ENCODE data around the gene RNF149.
A peak's percentile ranks its signal among the peaks of the same experiment; 100 is the strongest.
"Not testable (repeated sequence)": the region's sequence is repeated elsewhere in the genome, so short reads cannot be mapped to it uniquely, and the experiment has no call there.

RNF149 gene, protein sequence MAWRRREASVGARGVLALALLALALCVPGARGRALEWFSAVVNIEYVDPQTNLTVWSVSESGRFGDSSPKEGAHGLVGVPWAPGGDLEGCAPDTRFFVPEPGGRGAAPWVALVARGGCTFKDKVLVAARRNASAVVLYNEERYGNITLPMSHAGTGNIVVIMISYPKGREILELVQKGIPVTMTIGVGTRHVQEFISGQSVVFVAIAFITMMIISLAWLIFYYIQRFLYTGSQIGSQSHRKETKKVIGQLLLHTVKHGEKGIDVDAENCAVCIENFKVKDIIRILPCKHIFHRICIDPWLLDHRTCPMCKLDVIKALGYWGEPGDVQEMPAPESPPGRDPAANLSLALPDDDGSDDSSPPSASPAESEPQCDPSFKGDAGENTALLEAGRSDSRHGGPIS

DNA sequence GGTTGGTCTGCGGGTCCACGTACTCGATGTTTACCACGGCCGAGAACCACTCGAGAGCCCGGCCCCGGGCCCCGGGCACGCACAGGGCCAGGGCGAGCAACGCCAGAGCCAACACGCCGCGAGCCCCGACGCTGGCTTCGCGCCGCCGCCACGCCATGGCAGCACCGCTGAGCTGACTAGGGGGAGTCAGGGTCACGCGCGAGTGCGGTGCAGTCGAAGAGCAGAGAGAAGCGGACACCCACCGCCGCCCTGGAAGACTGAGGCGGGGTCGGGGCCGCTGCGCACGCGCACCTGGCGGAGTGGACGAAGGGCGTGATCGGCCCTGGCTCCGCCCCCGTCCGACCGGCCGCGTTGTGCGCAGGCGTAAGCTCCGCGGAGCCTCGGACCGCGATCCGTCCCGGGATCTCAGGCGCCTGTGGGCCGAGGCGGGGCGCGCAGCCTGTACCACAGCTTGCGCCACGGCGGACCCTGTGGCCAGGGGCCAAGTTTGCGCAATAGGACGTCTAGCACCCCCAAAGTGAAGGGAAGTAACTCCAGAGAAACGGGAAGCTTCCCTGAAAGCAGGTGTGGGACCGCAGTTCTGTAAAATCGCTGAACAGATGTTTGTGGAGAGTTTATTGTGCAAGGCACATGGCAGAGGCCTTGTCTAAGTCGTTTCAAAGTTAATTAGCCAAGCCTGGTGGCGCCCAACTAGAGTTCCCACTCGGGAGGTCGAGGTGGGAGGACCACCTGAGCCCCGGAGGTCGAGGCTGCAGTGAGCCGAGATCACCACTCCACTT, at the start of gene RNF149:
RNF149 (minus strand) TSS at position 270 of the 779 bp plus-strand sequence; CDS start at position 157, 113 bp downstream.
- no peaks in the 10 kb centered on the region for H3K27me3 Mint-ChIP-seq (ENCODE audit: low read depth)
- no peaks in the 10 kb centered on the region for H3K9me3 Mint-ChIP-seq
- peak within 1 kb of the TSS; percentile 99 for H3K4me3 Mint-ChIP-seq
- H3K36me3 Mint-ChIP-seq (ENCODE audit: low read depth) = peaks cover 33% of the 10 kb centered on the region
- peaks cover 60% of the 10 kb centered on the region for H3K4me1 Mint-ChIP-seq (ENCODE audit: low read depth)
- peak within 1 kb of the TSS; percentile 99 for H3K27ac Mint-ChIP-seq

DNA sequence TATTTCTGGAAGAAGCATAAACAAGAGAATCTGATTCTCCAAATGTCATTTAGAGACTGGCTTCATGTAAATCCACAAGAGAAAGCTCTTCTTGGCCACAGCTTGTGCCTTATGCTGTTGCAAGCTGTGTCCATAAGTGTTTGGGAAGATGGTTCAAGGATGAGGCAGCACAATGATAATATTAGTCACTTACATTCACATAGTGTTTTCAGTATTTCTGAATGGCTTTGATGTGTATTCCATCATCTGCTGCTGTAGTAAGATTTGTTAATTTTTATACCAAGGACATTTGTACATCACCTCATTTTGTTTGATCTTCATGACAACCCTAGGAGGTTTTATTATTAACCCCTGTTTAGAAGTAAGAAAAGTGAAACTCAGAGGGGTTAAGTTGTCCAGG, 48.9 kb upstream of the RNF149 start:
- no peak overlapping the region for H3K27ac Mint-ChIP-seq
- peaks cover 22% of the 10 kb centered on the region for H3K4me1 Mint-ChIP-seq (ENCODE audit: low read depth)
- no peaks in the 10 kb centered on the region for H3K36me3 Mint-ChIP-seq (ENCODE audit: low read depth)
- H3K4me3 Mint-ChIP-seq = no peak overlapping the region
- H3K9me3 Mint-ChIP-seq = no peaks in the 10 kb centered on the region
- H3K27me3 Mint-ChIP-seq (ENCODE audit: low read depth) = peaks cover 5% of the 10 kb centered on the region

DNA sequence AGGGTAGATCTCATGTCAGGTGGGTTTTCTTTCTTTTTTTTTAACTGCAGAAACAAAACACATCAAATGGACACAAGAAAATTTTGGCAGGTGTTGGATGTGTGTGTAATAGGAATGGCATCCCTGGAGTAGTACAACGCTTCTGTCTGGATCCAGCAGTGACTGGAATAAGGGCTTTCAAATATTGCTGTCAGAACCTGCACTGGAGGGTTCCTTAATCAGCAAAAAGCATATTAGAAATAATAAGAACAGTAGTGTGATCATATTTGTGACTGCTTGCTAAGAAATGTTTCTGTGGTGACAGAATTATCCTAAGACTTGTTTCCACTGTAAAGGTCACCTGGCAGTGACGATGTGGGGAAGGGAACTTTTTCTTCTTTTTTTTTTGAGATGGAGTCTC, 48.0 kb upstream of the RNF149 start:
- H3K27me3 Mint-ChIP-seq (ENCODE audit: low read depth) = peaks cover 5% of the 10 kb centered on the region
- no peaks in the 10 kb centered on the region for H3K36me3 Mint-ChIP-seq (ENCODE audit: low read depth)
- H3K4me3 Mint-ChIP-seq = no peak overlapping the region
- H3K4me1 Mint-ChIP-seq (ENCODE audit: low read depth) = peaks cover 14% of the 10 kb centered on the region
- H3K27ac Mint-ChIP-seq = no peak overlapping the region
- H3K9me3 Mint-ChIP-seq = no peaks in the 10 kb centered on the region

DNA sequence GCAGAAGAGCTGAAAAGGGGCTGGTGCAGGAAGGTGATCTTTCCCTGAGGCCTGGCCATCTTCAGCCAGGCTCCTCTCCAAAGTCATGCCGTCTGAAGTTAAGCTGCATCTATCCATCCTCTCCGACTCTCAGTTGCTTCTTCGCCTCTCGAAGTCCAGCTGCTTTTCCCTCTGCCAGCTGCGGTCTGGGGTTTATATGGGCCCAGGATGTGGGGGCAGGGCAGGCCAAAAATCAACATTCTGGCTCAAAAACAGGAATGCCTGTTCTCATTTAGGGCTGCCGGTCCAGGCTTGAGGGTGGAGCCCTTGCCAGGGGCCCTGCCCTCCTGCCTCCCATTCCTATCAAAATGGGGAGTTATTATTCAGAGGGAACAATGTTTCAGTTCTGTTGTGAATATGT, 47.6 kb upstream of the RNF149 start:
- H3K9me3 Mint-ChIP-seq = no peaks in the 10 kb centered on the region
- no peak overlapping the region for H3K4me3 Mint-ChIP-seq
- peaks cover 5% of the 10 kb centered on the region for H3K27me3 Mint-ChIP-seq (ENCODE audit: low read depth)
- H3K36me3 Mint-ChIP-seq (ENCODE audit: low read depth) = no peaks in the 10 kb centered on the region
- H3K4me1 Mint-ChIP-seq (ENCODE audit: low read depth) = peaks cover 9% of the 10 kb centered on the region
- H3K27ac Mint-ChIP-seq = no peak overlapping the region

DNA sequence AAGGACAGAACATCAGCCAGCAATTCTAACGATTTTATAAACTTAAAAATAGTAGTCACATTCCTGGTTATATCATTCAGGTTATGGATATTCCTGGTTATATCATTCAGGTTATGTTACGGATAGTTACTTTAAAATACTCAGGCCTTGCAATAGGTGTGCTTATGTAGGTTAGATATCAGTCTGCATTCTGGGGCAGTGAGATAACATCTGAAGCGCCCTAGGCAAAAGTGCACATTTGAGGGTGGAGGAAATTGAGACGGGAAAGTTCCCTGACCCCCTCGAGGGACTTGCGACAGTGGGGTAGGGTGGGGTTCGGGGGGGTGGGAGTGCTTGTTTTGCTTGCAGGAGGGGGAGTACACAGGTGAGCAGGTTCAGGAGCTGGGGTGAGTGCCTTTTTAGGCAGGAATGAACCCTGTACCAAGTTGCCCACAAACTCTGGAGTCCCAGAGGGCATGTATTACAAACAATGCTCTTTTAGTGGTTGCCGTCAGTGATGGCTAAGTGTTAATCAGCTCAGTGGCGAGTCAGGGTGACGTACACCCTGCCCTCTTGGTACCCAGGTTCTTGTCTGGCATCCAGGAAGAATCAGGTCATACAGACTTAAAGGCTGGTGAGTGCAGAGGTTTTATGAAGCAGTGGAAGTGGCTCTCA, 47.0 kb upstream of the RNF149 start:
- Mint-ChIP-seq H3K27ac (no peak overlapping the region), H3K27me3 (ENCODE audit: low read depth) (peaks cover 5% of the 10 kb centered on the region), H3K36me3 (ENCODE audit: low read depth) (no peaks in the 10 kb centered on the region), H3K9me3 (no peaks in the 10 kb centered on the region), H3K4me1 (ENCODE audit: low read depth) (peaks cover 7% of the 10 kb centered on the region), H3K4me3 (no peak overlapping the region)

DNA sequence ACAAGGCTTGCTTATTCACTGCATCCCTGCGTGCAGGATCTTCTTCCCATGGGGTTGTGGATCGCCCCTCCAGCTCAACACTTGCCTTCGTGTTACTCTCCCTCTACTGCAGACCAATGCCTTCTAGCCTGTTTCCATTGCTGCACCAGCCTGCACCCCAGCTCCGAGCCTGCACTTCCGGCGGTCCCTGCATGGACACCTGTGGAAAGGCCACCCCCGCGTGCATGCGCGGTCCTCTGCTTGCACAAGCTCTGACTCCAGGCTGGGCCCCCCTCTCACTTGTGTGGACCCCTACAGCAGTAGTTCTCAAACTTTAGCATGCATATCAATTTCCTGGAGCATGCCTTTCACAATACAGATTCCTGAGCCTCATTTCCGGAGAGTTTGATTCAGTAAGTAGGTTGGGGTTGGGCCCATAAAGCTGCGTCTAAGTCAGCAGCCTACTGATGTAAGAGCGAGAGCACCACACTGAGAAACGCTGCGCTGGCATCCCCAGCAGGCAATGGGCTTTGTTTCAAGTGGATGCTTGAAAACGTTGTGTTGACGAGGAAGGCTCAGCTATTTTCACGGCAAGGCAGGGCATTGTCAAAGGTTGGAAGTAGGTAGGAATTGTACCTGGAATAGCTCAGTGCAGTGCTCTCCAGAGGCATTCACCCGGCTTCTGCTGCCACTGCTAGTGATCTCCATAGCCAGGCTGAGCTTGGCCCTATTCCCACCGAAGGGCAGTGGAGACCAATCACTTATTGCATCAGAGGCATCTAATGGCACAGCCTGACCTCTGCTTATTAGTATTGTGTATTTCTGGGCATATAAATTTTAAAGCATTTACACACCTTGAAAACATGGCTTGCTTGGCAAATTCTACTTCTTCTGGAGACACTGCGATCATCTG, 46.2 kb upstream of the RNF149 start:
- no peaks in the 10 kb centered on the region for H3K36me3 Mint-ChIP-seq (ENCODE audit: low read depth)
- H3K4me3 Mint-ChIP-seq = no peak overlapping the region
- no peaks in the 10 kb centered on the region for H3K9me3 Mint-ChIP-seq
- no peak overlapping the region for H3K27ac Mint-ChIP-seq
- H3K27me3 Mint-ChIP-seq (ENCODE audit: low read depth) = peaks cover 5% of the 10 kb centered on the region
- H3K4me1 Mint-ChIP-seq (ENCODE audit: low read depth) = peaks cover 3% of the 10 kb centered on the region

DNA sequence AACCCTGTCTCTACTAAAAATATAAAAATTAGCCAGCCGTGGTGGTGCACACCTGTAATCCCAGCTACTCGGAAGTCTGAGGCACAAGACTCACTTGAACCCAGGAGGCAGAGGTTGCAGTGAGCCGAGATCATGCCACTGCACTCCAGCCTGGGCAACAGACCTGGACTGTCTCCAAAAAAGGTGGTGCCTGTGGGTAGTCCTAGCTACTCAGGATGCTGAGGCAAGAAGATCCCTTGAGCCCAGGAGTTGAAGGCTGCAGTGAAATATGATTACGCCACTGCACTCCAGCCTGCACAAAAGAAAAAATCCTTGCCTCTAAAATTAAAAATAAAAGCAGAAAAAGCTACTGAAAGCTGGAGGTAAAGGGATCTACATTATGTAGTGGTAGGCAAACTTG, 44.1 kb upstream of the RNF149 start:
- not testable (repeated sequence) for H3K27ac Mint-ChIP-seq; H3K36me3 Mint-ChIP-seq (ENCODE audit: low read depth); H3K9me3 Mint-ChIP-seq; H3K4me1 Mint-ChIP-seq (ENCODE audit: low read depth); H3K4me3 Mint-ChIP-seq; H3K27me3 Mint-ChIP-seq (ENCODE audit: low read depth)

DNA sequence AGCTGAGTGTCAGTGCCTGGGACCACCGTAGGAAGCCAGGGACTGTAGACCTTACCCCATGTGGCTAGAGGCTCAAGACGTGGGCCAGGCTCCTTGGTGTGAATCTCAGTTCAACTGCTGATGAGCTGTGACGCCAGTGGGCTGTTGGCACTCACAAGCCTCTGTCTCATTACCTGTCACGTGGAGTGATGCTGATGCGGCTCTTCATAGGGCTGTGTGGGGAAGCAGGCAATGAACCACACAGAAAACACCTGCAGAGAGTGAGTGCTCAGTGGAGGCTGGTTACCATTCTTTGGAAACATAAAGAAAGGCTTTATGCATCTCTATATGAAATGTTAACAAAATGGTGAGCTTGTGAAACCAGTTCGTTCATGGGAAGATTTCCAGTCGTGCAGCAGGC, 42.7 kb upstream of the RNF149 start:
- Mint-ChIP-seq H3K4me1 (ENCODE audit: low read depth) (peaks cover 3% of the 10 kb centered on the region), H3K9me3 (no peaks in the 10 kb centered on the region), H3K4me3 (no peak overlapping the region), H3K27ac (no peak overlapping the region), H3K27me3 (ENCODE audit: low read depth) (peaks cover 18% of the 10 kb centered on the region), H3K36me3 (ENCODE audit: low read depth) (no peaks in the 10 kb centered on the region)

DNA sequence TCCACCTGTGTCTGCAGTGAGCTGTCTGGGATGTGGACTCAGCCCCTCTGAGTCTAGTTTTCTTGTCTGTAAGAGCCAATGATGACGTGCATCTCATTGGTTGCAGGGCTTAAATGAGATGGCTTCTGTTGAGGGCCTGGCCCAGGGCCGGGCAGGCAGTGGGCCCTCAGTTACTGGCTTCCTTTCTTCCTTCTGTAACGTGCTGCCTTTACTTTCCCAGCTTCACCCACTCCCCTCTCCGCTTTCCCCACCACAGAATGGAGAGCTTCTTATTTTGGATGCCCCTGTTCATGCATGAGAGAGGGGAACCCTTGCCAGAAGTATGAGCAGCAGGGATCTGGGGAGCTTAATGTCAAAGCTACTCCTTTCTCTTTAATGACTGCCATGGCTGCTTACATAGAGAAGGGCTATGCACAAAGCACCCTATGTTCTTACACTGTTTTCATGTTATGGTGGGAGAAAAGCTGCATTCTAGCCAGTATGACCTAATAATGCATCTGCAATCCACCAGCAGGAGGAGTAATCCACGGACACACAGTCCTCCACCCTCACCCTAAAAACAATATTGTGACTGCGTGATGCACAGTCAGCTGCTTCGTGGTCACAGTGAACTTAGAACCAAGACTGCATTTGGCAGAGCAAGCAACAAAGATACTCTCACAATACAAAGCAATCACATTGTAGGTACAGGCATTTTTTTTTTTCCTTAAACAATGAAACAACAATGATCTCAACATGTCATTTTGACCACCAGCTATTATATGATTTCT, 41.6 kb upstream of the RNF149 start:
- no peak overlapping the region for H3K27ac Mint-ChIP-seq
- H3K36me3 Mint-ChIP-seq (ENCODE audit: low read depth) = no peaks in the 10 kb centered on the region
- H3K9me3 Mint-ChIP-seq = no peaks in the 10 kb centered on the region
- H3K4me3 Mint-ChIP-seq = no peak overlapping the region
- H3K4me1 Mint-ChIP-seq (ENCODE audit: low read depth) = peaks cover 3% of the 10 kb centered on the region
- peaks cover 18% of the 10 kb centered on the region for H3K27me3 Mint-ChIP-seq (ENCODE audit: low read depth)

DNA sequence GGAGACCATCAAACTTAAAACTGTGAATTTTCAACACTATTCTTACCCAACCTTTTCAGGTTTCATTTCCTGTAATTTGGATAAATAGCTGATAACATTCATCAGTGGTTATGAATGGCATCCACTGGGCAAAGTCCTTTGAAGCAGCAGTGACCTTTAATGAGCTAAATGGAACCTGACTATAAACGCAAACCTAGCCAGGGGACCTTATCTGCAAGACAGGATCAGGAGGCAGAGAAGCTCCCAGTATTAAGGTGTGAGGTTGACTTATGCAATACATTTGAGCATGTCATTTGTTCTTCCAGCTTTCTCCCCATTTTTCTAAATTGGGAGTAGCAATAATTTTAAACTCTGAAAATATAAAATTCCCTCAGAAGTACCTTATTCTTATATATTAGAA, 40.4 kb upstream of the RNF149 start:
- Mint-ChIP-seq H3K27ac (no peak overlapping the region), H3K27me3 (ENCODE audit: low read depth) (peaks cover 18% of the 10 kb centered on the region)

DNA sequence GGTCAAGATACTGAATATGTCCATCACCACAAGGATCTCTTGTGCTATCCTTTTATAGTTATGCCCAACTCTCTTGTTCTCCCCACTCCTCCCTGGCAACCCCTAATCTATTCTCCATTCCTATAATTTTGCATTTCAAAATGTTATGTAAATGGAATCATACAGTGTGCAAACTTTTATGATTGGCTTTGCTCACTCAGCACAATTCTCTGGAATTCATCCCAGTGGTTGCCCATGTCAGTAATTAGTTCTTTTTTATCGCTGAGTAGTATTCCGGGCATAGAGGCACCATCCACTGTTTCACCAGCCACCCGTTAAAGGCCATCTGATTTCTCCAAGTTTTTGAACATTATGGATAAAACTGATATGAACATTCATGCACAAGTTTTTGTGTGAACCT, 38.4 kb upstream of the RNF149 start:
- Mint-ChIP-seq H3K9me3 (no peaks in the 10 kb centered on the region), H3K4me1 (ENCODE audit: low read depth) (peaks cover 13% of the 10 kb centered on the region), H3K4me3 (no peak overlapping the region), H3K27me3 (ENCODE audit: low read depth) (peaks cover 13% of the 10 kb centered on the region), H3K27ac (no peak overlapping the region), H3K36me3 (ENCODE audit: low read depth) (no peaks in the 10 kb centered on the region)

More for the DNA sequence above, 40.4 kb upstream of the RNF149 start:
- Mint-ChIP-seq H3K4me3 (no peak overlapping the region), H3K9me3 (no peaks in the 10 kb centered on the region), H3K4me1 (ENCODE audit: low read depth) (peaks cover 3% of the 10 kb centered on the region), H3K36me3 (ENCODE audit: low read depth) (no peaks in the 10 kb centered on the region)

DNA sequence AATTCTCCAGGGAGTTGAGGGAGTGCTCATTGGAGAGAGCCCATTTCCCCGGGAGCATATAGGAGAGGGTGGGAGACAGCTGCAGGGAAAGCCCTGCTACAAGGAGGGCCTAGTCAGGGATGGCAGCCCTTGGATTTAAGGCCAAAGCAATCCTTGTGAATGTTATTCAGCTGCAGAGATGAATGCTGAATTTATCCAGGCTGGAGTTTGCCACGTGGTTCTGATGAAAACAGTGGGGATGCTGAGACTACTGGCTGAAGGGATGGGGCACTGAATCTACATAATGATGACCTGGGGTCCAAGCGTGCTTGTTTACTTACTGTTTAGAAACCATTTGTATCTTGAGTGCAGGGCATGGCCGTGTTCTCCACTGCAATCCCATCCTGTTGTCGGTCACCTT, 35.6 kb upstream of the RNF149 start:
- H3K36me3 Mint-ChIP-seq (ENCODE audit: low read depth) = no peaks in the 10 kb centered on the region
- peaks cover 13% of the 10 kb centered on the region for H3K27me3 Mint-ChIP-seq (ENCODE audit: low read depth)
- H3K9me3 Mint-ChIP-seq = no peaks in the 10 kb centered on the region
- H3K27ac Mint-ChIP-seq = no peak overlapping the region
- no peak overlapping the region for H3K4me3 Mint-ChIP-seq
- peaks cover 34% of the 10 kb centered on the region for H3K4me1 Mint-ChIP-seq (ENCODE audit: low read depth)

DNA sequence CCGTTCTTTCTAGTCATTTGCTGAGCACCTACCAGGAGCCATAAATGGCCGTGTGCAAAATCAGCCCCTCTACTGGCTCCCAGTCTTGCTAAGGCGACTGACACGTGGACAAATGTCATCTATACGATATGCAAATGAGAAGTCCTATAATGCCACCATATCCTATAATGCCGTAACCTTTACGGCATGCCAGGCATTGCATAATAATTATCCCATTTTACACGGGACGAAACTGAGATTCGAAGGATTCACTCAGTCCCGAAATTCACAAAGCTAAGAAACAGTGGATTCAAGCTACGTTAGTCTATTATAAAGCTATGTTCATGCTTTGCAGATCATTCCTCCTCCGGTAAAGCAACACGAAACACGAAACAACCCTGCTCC, 34.1 kb upstream of the RNF149 start:
- Mint-ChIP-seq H3K27me3 (ENCODE audit: low read depth) (peaks cover 15% of the 10 kb centered on the region), H3K4me3 (no peak overlapping the region), H3K9me3 (no peaks in the 10 kb centered on the region), H3K27ac (no peak overlapping the region), H3K4me1 (ENCODE audit: low read depth) (peaks cover 36% of the 10 kb centered on the region), H3K36me3 (ENCODE audit: low read depth) (no peaks in the 10 kb centered on the region)
